ENCODE measurements around the gene UBXN4.
"Not testable (repeated sequence)": the region's sequence is repeated elsewhere in the genome, so short reads cannot be mapped to it uniquely, and the experiment has no call there.

The UBXN4 gene, protein sequence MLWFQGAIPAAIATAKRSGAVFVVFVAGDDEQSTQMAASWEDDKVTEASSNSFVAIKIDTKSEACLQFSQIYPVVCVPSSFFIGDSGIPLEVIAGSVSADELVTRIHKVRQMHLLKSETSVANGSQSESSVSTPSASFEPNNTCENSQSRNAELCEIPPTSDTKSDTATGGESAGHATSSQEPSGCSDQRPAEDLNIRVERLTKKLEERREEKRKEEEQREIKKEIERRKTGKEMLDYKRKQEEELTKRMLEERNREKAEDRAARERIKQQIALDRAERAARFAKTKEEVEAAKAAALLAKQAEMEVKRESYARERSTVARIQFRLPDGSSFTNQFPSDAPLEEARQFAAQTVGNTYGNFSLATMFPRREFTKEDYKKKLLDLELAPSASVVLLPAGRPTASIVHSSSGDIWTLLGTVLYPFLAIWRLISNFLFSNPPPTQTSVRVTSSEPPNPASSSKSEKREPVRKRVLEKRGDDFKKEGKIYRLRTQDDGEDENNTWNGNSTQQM

DNA sequence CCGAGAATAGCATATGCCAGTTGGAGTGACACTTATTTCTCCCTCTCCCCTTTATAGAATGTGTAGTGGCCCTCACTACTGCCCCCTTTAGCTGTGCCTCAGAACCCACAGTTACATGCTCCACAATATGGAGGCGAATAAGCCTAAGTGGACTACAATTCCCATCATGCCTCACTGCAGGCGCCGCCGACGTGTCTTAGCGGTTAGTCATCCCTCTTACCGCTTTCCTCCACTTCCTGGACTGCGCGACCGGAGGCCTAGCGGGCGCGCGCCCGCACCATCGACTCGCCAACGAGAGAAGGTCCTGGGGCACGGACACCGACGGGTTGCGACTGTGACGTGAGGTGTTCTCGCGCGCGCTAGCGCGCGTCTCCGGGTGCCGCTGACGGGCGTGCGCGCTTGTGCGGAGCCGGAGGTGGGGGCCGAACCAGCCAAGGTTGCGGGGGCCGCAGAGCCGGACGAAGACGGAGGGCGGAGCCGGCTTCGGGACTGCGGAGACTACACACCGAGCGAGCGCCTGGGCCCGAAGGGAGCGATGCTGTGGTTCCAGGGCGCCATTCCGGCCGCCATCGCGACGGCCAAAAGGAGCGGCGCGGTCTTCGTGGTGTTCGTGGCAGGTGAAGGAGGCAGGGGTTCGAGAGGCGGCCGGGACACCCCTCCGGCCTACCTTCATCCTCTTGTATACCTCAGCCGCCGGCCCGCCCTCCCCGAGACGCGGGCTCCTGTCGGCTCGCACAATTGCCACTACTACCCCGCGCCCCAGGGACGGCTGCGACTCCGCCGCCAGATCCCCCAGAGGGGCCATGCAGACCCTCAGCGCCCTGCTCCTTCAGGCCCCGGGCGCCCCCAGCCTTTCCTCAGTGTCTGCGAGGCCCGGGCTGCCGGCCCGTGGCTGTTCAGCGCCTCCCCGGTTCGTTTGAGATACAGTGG, at the start of gene UBXN4:
TSS of gene UBXN4 (plus strand) at position 461 of the 930 bp plus-strand sequence. CDS start at position 536, 75 bp downstream.
- no peak for TF ChIP-seq GATA1 (IDR thresholded peaks at IDR 0.05; ENCODE audit: low read depth, low read length)
- peak; percentile 94 for TF ChIP-seq POLR2A (IDR thresholded peaks at IDR 0.05; ENCODE audit: low read length)
- peak; percentile 98 to 99 for DNase-seq

DNA sequence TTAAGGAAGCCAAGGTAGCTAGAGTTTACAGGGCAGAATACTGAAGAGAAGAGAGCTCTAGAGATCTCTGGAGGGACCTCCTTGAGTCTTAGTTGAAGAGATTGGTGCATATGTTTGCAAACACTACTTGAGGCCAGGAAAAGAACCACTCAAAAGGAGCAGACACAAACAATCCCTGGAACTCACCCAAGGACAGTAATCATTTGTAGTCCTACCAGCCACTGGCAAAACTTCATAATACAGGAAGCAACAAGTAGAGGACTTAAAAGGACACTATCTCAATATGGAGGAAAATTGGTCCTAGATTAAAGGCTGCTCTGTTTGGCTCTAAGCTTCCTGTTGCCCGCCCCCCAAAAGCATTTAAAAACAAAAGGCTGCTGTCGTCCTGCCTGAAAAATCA, 46.9 kb upstream of the UBXN4 start:
- TF ChIP-seq GATA1 (IDR thresholded peaks at IDR 0.05; ENCODE audit: low read depth, low read length) = no peak
- no peak for TF ChIP-seq POLR2A (IDR thresholded peaks at IDR 0.05; ENCODE audit: low read length)

DNA sequence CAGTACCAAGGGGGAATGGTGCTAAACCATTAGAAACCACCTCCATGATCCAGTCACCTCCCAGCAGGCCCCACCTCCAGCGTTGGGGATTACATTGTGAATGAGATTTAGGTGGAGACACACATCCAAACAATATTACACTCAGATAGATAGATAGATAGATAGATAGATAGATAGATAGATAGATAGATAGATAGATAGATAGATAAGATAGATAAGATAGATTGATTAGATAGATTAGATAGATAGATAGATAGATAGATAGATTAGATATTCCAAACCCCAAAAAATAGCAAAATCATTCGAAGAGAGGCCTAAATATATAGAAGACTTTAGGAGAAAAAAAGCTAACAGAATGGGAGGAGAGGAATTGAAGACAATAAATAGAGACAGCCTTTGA, 42.8 kb upstream of the UBXN4 start:
- DNase-seq = no peak
- no peak for TF ChIP-seq GATA1 (IDR thresholded peaks at IDR 0.05; ENCODE audit: low read depth, low read length)

More for the DNA sequence above, 46.9 kb upstream of the UBXN4 start:
- DNase-seq = no peak

DNA sequence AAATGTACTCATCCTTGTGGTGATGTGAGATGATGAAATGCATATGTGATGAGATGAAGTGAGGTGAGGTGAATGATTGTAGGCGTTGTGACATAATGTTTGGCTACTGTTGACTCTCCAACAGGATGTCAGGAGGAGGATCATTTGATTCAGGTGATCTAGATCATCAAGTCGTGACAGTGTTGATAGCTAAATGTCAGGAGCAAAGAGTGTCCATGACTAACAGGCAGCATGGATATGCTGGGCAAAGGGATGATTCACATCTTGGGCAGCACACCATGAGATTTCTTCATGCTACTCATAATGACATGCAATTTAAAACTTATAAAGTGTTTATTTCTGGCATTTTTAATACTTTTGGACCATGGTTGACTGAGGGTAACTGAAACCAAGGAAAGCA, 40.2 kb upstream of the UBXN4 start:
- DNase-seq = peak in 1 of 2 experiments; percentile 5
- no peak for TF ChIP-seq GATA1 (IDR thresholded peaks at IDR 0.05; ENCODE audit: low read depth, low read length)
- no peak for TF ChIP-seq POLR2A (IDR thresholded peaks at IDR 0.05; ENCODE audit: low read length)

DNA sequence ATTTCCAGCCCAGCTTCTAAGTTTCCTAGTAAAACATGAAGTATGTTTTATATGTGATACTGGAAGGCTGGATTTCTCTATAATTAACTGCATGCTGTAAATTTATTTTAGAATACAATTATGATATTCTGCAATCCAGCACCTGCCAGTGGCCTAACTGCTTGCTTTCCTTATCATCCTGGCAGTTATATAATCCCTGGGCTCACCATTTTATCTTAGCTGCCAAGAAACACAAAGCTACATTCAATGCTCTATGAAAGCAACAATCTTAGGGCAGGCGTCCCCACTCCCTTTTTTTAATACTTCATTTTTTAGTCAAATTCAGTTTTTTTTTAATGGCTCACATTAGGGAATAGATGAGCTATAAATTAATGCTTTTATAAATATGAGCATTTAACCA, 38.4 kb upstream of the UBXN4 start:
- TF ChIP-seq POLR2A (IDR thresholded peaks at IDR 0.05; ENCODE audit: low read length) = no peak
- no peak for TF ChIP-seq GATA1 (IDR thresholded peaks at IDR 0.05; ENCODE audit: low read depth, low read length)
- peak in 1 of 2 experiments; percentile 16 for DNase-seq

DNA sequence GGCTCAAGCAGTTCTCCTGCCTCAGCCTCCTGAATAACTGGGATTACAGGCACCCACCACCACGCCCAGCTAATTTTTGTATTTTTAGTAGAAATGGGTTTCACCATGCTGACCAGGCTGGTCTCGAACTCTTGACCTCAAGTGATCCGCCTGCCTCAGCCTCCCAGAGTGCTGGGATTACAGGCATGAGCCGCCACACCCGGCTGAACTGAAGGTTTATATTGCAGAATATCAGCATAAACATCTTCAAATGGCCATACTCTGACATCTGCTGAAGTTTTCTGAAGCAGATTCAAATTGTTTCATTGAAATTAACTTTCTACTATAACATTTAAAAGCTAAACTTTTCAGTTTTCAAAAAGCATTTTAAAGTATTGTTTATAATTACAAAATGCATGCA, 37.6 kb upstream of the UBXN4 start:
- not testable (repeated sequence) for DNase-seq

DNA sequence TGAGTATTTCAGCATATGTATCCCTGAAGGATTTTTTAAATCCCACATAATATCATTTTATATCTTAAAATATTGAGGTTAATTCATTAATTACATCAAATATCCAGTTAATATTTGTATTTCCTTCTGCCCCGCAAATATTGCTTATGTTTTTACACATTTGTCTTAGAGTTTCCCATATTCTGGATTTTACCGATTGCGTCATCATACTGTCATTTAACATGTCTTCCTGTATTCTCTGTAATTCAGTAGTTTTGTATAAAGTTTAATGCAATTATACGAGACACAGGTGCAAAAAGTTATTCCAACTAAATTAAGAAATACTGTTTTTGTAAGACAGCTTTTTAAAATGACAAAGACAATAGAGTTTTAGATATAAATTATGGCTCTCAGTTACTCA, 33.5 kb upstream of the UBXN4 start:
- no peak for DNase-seq
- no peak for TF ChIP-seq POLR2A (IDR thresholded peaks at IDR 0.05; ENCODE audit: low read length)
- TF ChIP-seq GATA1 (IDR thresholded peaks at IDR 0.05; ENCODE audit: low read depth, low read length) = no peak

DNA sequence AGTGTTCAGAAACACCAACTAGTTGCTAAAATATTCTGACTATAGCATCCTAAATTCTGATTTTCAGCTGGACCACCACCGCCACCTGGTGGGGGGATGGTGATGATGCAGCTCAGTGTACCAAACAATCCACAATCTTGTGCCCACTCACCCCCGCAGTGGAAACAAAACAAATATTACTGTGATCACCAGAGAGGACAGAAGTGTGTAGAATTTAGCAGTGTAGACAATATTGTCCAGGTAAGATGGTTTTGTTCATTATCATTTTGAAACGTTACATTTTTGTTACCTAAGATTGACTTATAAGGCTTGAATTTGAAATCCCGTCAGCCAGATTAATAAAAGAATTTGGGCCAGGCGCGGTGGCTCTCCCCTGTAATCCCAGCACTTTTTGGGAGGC, 31.7 kb upstream of the UBXN4 start:
- TF ChIP-seq POLR2A (IDR thresholded peaks at IDR 0.05; ENCODE audit: low read length) (no peak), GATA1 (IDR thresholded peaks at IDR 0.05; ENCODE audit: low read depth, low read length) (no peak)
- DNase-seq = peak; percentile 56 to 78

DNA sequence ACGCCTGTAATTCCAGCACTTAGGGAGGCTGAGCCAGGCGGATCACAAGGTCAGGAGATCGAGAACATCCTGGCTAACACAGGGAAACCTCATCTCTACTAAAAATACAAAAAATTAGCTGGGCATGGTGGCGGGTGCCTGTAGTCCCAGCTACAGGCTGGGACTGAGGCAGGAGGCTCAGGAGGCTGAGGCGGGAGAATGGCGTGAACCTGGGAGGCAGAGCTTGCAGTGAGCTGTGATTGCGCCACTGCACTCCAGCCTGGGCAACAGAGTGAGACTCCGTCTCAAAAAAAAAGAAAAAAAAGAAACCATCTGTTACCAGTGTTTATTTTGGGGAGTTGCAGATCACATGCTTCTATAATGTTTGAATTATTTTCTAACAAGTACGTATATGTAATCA, 26.6 kb upstream of the UBXN4 start:
- DNase-seq = not testable (repeated sequence)

DNA sequence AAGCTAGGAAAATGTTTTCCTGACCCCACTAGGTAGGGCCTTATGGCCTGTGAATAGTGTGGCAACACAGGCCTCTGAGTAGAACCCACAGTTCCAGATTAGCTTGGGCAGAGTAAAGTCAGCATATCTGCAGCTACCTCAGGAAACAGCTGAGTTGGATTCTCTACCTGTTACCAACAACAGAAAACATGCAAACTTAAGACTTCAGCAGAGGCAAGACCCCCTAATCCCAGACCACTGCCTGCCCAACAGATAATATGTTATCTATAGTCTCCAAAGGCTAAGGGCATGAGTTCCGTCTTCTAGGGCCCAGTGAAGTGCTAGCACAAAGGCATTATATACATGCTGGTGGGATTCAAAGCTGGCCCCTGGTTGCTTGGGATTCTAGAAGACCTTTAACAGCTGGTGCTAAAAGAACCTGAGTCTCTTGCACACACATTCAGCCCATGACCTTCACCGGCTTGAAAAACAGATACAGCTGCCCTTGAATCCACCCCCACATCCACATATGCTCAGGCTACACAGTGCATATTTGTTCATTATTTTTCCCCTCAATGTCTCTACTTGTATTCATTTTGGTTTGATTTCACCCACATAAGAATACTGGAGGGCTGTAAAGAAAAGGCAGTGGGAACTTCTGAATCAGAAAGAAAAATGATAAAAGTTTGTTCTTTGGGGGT, 13.5 kb upstream of the UBXN4 start:
- no peak for TF ChIP-seq GATA1 (IDR thresholded peaks at IDR 0.05; ENCODE audit: low read depth, low read length)
- TF ChIP-seq POLR2A (IDR thresholded peaks at IDR 0.05; ENCODE audit: low read length) = no peak
- DNase-seq = peak; percentile 8 to 67

DNA sequence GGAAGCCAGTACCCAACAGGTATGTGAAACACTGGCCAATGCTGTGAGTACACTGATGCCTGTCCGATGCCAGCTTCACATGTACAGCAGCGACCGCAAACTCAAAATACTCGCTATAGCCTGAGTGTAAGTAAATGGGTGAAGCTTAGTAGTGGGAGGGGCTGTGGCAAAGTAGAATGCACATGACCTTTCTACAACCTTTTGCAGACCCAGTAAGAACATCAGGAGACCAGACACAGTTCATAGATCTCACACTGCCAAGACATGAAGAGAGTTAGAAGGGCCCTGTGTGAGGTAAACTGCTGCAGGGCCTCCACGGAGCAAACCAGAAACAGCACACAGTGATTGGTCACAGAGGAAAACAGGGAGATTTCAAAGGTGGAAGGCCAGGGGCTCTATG, 9.1 kb upstream of the UBXN4 start:
- no peak for TF ChIP-seq POLR2A (IDR thresholded peaks at IDR 0.05; ENCODE audit: low read length)
- TF ChIP-seq GATA1 (IDR thresholded peaks at IDR 0.05; ENCODE audit: low read depth, low read length) = no peak
- no peak for DNase-seq

DNA sequence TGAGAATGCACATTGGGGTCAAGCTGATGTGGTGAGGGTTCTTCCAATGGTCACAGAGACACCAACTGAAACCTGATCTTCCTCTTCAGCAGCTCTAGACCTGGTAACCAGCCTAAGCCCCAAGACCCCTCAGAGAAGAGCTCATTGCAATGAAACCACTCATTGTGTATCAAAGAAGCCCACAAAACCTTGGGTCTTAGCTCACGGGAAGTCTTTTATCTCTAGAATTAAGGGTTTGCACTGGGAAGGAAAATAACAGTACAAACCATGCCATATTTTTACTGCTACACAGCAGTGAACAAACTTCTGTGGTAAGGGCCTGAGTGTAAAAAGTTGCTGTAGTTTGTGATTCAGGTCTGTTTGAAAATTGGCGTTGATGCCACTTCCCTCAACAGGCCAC, 8.6 kb upstream of the UBXN4 start:
- no peak for TF ChIP-seq GATA1 (IDR thresholded peaks at IDR 0.05; ENCODE audit: low read depth, low read length)
- no peak for TF ChIP-seq POLR2A (IDR thresholded peaks at IDR 0.05; ENCODE audit: low read length)
- no peak for DNase-seq

DNA sequence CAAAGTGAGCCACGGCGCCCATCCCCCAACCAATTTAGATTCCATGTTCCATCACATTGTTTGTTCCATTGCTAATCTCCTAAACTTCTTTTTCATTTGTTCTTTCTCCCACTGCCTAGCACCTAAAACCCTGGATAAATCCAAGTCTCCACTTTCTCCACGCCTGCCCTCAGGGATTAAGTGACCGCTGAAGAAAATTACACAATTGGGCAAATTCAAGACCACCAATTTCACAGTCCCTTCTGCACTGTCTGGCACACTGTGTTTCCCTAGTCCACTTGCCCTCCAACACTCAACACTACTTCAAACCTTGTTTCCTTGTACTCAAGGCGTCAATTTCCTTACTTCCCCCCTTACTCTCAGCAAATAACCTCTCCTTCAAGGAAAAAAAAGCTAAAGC, 5.1 kb upstream of the UBXN4 start:
- TF ChIP-seq POLR2A (IDR thresholded peaks at IDR 0.05; ENCODE audit: low read length) (no peak), GATA1 (IDR thresholded peaks at IDR 0.05; ENCODE audit: low read depth, low read length) (no peak)
- DNase-seq = no peak

DNA sequence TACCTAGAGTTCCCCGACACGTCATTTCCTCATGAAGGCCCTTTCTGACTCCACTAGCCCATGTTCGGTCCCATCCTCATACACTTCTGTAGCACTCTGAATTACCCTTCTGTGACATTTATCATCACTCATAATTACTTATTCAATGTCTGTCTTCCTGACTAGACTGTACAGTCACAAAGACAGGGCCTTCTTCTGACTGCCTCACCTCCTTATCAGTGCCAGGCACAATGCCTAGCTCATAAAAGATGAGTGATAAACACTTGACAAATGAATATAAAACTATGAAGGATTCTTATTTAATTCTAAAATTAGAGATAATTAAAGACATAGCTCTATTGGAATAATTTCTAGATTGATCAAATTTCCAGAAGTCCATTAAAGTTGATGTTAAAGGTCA, 1.4 kb upstream of the UBXN4 start:
- no peak for TF ChIP-seq GATA1 (IDR thresholded peaks at IDR 0.05; ENCODE audit: low read depth, low read length)
- TF ChIP-seq POLR2A (IDR thresholded peaks at IDR 0.05; ENCODE audit: low read length) = no peak
- peak; percentile 38 to 80 for DNase-seq

All from erythroblast (primary cell).